Eye (tissue), 1 donor: ENCODE measurements around the gene COL18A1.
A peak's percentile ranks its signal among the peaks of the same experiment; 100 is the strongest.
"Not testable (repeated sequence)": the region's sequence is repeated elsewhere in the genome, so short reads cannot be mapped to it uniquely, and the experiment has no call there.

Source experiments
- DNase-seq: peaks from one replicate; pipeline ENCODE4 v3.0.0-alpha.2; 2015

Gene COL18A1

DNA sequence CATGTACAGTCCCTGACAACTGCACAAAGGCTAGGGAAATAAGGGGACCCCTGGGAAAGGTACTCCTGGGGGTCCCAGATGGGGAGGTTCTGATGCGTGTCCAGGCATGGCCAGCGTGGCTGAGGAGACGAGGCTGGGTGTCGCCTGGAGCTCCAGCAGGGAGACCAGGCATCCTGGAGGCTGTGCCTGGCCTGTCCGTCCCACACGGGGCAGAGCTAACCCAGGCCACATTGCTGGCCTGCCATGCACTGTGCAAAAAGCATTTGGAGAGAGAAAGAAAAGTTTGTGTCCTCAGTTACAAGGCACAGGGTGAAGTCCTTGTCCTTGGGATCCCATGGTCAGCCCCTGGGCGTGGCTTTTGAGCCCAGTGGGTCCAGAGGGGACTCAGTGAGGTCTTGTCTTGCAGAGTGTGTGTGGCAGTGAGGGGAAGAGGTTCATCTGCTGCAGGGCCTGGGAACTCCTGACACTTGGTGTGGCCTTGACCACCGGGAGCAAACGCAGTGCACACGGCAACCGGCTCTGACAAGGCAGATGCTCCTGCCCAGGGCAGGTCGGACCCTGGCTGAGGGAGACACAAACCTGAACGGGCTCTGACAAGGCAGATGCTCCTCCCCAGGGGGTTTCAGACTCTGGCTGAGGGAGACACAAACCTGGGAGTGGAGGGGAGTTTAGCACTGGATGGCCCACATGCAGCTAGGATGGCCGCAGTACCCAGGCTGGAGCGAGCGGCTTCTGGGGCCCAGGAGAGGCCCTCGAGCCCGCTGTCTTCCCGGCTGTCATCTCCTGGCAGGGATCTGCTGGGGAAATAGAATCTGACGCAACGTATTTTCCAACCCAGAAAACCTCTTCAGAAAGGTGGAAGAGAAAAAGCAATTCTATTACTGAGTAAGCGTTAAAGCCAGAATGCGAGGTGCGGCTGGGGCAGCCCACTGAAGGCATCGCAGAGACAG is 37.3 kb upstream of the COL18A1 start:
- DNase-seq: no peak

DNA sequence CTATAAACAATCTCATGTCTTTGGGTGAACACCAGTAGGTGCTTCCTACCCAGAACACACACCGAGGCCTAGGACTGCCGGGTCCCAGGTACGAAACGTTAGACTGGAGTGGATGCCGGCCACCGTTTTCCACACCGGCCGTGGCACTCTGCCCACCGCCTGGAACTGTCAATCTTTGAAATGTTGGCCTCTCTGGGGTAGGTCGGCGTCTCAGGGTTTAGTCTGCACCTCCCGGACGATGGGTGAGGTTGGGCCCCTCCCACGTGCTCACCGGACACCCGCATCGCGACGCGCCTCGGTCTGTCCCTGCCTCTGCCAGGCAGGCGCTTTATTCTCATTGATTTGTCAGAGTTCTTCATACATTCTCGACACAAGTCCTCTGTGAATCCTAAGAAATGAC is 35.9 kb upstream of the COL18A1 start:
- not testable (repeated sequence) for DNase-seq

DNA sequence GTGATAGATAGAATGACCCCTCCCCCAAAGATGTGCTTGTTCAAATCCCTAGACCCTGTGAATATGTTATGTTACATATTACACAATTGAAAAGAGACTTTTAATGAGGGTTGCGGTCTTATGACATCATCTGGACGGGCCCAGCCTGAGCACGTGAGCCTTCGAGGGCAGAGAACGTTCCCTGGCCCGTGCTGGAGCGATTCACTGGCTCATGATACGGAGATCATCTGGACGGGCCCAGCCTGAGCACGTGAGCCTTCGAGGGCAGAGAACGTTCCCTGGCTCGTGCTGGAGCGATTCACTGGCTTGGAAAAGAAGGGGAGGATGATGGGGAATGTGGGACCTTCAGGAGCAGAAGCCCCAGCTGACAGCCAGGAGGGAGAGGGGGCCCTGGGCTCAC is 34.4 kb upstream of the COL18A1 start:
- no peak for DNase-seq

DNA sequence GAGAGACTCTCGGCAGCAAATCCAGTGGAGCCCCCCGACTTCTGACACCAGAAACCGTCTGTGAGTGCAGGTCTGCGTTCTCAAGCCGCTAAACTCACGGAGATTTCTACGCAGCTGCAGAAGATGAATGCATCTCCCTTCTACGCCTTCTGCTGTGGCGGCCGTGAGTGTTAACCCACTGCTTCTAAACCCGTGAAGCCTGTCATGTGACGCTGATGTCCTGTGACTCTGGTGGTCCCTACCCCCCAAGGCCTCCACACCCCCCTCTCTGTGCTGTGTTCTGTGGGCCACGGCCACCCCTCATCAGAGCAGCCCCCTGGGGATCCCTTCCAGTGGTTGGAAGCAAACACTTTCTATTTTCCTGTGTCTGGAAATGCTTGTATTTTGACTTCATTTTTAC is 33.9 kb upstream of the COL18A1 start:
- DNase-seq: no peak

DNA sequence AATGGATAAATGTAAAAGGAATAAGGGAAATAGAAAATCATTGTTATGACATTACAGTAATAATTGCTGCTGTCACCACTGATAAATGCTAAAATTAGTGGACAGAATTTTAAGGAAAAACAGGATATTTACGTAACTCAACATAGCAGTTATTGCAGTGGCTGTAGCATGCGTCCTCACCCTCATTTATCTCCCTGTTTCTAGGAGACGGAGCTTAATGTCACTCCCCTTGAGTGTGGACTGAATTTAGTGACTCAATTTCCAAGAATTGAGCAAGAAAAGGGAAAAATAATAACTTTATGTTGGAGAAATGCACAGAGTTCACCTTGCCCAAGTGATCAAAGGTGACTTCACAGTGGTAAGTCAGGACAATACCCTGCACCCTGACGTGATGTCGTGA is 33.3 kb upstream of the COL18A1 start:
- DNase-seq: no peak

DNA sequence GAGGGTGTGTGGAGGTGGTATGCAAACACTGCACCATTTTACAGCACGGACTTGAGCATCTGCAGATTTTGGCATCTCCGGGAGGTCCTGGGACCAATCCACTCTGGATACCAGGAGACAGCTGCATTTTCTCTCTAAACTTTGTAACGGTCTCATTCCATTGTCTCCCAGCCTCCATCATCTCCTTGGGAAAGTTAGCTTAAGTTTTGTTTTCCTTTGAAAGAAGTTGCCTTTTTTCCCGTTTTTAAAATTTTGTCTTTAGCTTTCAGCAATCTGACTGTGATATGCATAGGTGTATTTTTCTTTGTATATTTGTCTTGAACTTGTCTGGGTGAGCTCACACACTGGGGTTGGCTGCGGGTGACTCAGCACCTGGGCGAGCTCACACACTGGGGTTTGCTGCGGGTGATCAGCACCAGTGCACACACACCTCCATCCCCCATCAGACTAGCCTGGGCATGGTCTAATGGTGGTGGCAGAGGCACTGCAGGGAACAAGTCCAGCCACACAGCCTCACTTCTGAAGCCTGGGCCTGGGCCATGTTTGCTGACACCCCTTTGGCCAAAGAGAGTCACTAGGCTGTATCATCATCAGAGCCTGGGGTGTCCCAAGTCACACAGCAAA is 32.1 kb upstream of the COL18A1 start:
- no peak for DNase-seq

DNA sequence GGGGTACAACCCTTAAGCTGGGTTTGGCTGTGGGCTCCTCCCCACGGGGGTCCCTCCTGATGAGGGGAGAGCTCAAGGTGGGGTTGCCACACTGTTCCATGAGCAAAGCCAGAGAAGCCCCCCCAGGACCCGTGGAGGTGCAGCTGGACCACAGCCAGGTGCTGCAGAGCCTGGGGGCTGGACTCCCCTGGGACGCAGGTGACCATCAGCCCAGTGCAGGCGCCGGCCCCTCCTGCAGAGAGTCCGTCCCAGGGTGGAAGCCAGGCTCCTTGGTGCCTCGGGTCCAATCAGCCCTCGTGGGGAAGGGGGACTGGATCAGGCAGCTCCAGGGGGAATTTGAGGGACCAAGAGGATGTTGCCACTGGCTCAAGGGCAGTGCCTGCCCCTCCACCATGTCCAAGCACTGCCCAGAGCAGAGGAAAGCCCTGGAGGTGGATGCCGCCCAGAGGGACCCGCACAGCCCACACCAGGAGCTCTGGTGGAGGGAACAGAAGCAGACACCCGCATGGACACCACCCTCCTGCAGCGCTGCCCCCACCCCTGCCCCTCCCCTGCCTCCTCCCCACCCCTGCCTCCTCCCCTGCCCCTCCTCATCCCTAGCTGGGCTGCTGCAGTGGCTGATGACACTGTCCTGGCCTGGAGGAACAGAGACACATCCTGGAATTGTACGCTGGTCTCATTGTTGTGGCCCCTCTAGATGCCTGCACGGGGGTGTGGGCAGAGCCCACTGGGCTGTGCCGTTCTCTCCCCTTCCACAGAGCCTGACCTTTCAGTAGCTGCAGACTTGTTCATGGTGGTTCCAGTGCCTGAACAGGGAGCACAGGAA is 30.8 kb upstream of the COL18A1 start:
- DNase-seq: no peak

DNA sequence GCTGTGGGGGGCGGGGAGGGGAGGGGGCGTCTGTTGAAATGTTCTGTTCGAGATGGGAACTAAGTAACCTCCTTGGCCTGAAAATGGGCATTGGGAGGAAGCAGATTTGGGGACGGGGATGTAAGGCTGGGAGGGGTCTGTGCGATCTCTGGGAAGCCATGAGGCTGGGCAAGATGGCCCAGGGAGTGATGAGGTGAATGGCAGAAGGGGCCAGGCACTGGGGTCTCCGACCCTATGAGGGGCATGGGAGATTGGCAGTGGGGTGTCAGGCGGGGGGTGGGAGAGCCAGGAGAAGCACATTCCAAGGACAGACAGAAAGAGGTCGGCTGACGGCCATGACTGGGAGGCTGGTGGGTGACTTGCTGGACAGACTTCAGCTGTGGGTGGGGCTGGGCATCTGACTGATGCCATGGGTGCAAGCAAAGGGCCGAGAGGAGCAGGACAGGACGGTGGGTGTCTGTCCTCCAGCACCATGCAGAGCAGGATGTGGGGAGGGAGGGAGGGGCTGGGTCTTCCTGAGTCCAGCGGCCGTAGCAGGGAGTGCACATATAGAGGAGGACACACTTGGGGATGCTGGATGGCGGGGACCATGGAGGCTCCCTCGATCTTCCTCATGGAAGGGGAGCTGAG is 30.0 kb upstream of the COL18A1 start:
- no peak for DNase-seq

DNA sequence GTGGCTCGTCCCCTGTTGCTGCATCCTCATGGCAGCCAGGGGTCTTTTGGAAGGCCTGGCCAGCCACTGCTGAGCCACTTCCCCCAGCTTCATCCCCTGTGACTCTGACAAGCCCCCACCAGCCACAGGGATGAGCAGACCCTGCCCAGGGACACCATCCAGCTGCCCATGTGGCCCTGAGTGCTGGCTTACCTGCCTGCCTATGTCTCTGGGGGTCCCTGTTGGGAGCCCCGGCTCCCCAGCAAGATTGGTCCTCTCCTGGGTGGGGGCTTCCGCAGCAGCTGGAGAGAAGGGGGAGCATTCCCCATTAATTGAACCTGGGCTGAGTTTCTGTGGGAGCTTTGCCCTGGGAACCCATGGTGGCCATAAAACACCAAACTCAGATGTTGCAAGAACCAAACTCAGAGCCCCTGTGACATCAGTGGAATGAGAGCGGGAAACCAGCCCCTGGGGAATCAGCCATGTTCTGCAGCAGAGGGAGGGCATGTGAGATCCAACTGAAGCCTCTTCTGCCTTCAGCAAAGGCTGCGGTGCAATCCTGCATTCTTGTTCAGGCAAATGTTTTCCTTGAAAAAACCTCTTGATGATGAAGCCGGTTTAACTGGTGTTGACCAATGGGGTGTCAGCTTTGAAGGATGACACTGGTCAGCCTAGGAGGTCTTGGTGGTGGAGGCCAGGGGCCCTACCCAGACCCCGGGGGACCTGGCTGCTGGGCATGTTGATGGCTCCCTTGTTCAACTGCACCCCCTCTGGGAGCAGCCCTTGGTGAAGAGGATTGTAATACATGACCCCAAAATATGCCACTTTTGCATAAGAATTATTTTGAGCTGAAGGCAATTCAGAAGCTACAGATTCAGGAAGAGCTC is 28.3 kb upstream of the COL18A1 start:
- no peak for DNase-seq

DNA sequence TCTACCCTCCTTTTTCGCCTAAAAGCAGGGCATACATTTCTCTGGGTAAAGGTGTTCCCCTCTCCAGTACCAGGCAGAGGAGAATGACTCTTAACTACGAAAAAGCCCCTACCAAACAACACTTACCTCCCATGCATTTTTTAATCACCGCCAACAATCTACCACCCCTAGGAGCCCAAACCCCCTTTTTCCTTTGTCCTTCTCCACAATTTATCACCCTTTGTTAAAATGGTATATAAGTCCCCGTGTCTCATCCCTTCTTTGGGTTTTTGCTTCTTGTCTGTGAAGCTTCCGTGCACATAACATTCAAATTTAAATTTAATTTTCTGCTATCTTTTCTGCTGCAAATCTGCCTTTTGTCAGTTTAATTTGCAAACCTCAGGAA is 27.6 kb upstream of the COL18A1 start:
- no peak for DNase-seq

DNA sequence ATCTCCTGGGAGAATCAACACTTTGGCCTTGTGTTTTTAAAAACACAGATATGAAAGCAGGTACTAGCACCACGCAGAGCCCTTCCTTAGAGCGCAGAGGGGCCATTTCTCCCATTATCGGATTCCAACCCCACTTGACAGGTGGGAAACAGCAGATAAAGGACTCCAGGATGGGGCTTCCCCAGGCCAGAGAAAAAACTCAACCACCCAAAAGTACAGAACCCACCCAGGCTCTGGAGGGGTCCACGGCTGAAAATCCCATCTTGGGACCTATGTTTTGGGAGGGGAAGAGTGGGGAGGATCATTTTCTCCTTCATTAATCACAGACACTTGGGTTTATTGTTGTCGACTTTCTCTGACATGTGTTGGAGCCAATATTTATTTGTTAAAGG is 27.1 kb upstream of the COL18A1 start:
- DNase-seq: no peak

DNA sequence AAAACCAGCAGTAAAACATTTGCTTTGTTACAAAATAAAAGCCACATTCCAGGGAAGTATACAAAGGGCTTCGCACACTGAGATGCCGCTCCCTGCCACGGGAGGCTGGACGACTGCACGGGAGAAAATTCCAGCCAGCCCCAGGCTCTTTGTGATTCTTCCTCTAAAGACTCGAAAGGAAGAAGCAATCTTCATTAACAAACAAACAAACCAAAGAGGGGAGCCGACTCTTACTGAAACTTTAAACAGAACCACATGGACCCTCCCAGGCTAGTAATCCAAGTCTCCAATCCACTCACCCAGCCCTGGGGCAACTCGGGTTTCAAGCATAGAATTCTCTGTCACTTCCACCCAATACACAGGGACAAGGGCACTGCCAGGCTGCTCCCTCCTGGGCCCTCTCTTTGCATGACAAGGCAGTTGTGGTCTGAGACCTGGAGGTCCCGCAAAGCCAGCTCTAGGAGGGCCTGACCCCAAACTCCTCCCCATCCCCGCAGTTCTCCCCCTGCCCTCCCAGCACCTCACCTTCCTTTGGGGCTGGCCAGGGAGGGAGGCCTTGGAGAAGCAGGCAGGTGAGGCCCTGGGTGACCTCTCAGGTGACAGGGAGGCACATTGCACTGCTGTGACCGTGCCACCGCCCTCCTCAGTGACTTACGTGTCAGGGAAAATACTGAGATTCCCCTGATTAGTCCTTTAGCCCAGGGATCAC is 26.6 kb upstream of the COL18A1 start:
- peak; percentile 68 for DNase-seq

DNA sequence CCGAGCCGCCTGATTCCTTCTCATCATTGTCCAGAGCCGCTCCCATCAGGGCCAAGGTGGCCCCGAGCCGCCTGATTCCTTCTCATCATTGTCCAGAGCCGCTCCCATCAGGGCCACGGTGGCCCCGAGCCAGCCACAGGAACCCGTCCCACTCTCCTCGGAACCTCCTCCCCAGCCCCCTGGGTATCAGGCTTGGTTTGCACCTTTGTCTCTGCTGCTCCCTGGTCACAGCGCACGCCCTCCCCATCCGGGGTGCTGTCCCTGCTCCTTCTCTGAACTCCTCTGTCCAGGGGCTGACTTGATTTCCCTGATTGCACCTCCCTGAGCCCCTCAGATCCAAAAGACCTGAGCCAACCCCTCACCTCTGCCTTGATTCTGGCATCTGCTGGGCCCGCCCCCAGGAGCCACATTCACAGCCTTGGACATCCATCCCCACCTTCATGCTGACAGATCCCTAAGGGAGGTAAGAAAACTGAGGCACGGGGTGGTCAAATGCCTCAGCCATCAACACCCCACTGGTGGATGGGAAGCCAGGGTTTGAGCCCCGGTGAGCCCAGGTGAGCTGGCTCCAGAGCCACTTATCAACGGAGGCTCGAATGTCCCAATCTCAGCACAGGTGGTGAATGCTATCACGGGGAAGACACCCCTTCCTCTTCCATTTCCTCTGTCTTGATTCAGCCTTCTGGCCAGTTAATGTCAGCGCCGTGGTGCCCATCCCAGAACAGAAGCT is 25.6 kb upstream of the COL18A1 start:
- DNase-seq: no peak

DNA sequence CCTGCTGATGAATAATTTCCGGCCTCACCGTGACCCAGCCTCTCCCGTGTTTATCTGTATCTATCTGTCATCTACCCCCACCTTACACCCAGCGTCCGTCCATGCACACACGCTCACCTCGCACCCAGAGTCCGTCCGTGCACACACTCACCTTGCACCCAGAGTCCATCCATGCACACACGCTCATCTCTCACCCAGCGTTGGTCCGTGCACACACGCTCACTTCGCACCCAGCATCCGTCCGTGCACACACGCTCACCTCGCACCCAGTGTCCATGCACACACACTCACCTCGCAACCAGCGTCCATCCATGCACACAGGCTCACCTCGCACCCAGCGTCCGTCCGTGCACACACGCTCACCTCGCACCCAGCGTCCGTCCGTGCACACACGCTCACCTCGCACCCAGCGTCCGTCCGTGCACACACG is 25.0 kb upstream of the COL18A1 start:
- DNase-seq: no peak

DNA sequence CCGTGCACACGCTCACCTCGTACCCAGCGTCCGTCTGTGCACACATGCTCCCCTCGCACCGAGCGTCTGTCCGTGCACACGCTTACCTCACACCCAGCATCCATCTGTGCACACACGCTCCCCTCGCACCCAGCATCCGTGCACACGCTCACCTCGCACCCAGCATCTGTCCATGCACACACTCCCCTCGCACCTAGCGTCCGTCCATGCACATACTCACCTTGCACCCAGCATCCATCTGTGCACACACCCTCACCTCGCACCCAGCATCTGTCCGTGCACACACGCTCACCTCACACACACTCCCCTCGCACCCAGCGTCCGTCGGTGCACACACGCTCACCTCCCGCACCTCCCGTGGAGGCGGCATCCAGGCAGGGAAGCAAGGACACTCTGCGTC is 24.4 kb upstream of the COL18A1 start:
- no peak for DNase-seq

DNA sequence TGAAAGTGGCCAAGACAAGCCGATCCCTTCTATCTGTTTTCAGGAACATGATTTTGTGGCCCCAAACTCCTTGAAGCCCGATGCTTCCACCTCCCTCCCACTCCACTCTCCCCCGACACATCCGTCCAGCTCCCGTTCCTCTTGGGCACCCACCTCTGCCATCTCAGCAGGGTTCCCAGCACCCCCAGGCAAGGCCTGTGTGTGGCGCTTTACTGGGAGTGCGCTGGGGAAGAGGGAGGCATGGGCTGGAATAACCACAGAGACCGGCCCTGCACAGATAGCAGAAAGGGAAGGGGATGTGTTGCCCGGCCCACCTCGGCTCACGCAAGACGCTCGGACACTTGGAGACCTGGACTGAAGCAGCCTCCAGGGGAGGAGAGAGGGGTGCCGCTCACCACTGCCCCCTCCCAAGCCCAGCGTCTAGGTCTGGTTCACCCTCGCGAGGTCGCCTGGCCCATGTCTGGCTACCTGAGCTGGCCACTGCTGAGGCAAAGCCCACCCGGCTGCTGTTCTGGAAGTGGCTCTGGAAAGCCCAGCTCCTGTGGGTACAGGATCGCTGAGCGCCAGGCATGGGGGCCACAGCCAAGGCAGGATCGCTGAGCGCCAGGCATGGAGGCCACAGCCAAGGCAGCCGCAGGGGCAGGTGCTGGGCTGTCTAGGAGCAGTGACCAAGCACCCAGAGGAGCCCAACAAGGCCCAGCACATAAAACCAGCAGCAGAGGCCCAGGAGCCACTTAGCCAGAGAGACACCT is 23.8 kb upstream of the COL18A1 start:
- DNase-seq: no peak

DNA sequence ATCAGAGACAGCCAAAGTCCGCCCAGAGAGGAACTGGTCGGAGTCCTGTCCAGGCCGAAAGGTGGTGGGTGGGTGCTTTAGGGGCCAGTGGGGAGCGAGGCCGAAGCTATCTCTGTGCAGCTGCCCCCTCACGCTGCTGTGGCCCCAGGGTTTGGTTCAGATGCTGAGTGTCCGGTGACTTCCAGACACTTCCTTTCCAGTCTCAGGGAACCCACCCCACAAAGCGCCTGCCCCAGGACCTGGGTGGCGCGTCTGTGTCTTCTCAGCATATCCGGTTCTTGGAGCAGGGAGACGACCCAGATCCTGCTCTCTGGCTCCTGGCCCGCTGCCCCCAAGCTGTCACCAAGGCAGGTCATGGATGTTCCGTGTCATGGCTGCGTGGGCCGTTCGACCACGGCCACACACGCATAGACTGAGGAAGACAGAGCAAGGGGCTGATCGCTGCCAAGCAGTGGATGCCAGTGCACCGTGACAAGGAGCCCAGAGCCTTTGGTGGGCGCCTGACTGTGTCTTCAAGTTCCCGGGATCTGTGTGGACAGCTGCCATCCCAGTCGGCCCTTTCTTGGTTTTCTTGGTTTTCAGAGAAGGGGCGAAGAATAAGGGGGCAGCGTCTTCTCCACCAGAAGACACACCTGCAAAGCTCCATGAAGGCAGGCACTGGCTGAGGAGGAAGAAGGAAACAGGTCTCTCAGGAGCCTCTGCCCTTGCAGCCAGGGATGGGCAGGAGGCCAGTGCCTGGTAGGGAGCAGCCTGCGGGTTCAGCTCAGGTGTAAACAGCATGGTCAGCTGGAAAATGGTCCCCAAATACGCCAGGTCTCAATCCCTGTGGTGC is 22.9 kb upstream of the COL18A1 start:
- DNase-seq: no peak

DNA sequence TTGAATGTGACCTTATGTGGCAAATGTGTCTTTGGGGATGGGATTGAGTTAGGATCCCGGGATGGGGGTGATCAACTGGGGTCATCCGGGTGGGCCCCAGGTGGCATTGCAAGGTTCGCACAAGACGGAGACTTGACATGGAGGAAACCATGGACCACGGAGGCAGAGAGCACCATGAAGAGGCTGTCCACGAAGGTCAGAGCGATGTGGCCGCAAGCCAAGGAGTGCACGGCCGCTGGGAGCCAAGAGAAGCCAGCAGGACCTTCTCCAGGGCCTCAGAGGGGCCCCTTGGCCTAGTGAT is 22.3 kb upstream of the COL18A1 start:
- DNase-seq: no peak

DNA sequence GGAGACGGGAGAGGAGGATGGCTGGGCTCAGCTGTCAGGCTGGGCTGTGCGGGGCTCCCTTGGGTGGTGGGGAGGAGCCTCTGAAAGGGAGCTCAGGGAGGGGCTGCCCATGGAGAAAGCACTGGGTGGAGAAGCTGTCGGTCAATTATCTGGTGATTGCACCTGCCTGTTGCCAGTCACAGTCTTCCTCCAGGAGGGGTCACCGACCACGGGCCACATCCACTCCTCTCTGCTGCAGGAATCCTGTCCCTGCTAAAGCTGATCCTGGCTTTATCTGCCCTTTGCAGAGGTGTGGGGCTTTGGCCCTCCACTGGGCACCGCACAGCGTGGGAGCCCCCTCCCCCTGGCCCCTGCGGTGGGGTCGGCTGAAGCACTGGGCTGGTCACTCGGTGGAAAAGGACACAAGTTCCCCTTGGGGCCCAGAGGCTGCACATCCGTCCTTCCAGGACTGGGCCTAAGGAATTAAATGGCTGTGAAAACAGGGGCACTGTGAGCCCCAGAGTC is 21.8 kb upstream of the COL18A1 start:
- DNase-seq: no peak
